GM21381 (cell line): Measurements from ENCODE around the gene GIGYF2.
"Not testable (repeated sequence)": the region's sequence is repeated elsewhere in the genome, so short reads cannot be mapped to it uniquely, and the experiment has no call there.

Source experiments
- ATAC-seq: cut with Tn5 transposase; IDR thresholded peaks from one replicate; pipeline ENCODE4 v1.9.1; 2021; ENCODE audit warnings: mild to moderate bottlenecking, moderate library complexity; ENCODE audit not compliant: unreplicated experiment

The GIGYF2 gene

DNA sequence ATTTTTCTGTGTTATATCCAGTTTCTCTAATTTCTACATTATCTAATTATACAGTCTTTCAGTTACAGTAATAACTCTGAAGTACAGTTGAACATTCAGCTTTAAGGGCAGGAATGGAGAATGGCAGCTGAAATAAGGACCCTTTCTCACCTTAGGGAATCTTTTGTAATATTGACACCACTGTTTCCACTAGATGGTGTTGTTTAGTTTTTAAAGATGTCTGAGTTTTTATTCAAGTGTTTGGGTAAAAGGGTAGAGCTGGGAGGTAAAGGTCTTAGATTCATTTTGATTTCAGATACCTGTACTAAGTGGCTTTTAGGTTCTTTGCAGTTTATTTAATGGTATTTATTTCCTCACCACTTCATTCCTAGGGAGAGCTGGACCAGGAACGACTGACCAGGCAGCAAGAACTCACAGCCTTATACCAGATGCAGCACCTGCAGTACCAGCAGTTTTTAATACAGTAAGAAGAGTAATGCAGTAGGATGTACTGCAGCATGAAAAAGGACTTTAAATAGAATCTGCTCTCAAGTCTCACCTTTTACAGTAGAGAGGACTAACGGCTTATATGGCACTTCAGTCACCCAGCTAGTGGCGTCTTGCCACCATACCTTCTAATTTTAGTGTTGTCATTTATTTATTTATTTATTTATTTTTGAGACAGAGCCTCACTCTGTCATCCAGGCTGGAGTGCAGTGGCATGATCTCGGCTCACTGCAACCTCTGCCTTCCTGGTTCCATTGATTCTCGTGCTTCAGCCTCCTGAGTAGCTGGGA, 112.4 kb downstream of the GIGYF2 start:
- ATAC-seq, result no peak

DNA sequence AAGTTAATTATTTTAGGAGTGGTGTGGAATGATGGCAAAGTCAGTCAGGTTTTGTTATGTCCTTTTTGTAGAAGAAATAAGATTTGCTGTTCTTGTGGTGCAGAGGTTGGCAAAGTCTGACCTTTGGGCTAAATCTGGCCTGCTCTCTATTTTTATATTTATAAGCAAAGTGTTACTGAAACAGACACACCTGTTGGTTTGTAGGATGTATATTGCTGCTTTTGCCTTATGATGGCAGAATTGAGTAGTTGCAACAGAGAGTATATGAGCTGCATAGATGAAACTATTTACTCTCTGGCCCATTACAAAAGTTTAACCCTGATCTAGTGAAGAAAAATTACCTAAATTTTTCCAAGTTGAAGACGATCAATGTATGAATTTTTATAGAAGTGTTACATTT, 113.3 kb downstream of the GIGYF2 start:
- ATAC-seq, result no peak

DNA sequence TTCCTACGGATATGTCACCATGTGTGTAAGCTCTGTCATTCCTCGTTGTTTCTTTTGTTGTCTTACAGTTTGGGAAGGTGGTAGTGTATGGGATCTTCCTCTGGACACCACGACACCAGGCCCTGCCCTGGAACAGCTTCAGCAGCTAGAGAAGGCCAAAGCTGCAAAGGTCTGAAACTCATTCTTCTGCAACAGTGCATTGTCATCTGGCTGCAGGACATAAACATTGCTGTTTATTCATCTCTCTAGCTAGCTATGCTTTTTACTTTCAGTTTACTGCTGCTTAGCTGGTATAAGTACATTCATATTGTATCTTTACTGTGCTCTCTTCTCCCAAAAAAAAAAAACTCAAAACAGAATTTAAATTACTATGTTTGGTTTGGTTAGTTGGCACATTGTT, 118.4 kb downstream of the GIGYF2 start:
- ATAC-seq, result no peak

DNA sequence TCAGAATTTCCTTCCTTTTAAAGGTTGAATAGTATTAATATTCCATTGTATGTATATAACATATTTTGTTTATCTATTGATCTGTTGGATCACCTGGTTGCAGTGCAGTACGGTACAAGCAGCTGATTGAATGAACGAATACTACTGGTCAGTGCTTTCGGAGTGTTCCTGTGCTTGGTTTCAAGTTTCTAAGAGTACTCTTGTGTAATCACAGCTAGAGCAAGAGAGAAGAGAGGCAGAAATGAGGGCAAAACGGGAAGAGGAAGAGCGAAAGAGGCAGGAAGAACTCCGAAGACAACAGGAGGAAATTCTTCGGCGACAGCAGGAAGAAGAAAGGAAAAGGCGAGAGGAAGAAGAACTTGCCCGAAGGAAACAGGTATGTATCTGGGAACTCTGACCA, 119.5 kb downstream of the GIGYF2 start:
- no peak for ATAC-seq

DNA sequence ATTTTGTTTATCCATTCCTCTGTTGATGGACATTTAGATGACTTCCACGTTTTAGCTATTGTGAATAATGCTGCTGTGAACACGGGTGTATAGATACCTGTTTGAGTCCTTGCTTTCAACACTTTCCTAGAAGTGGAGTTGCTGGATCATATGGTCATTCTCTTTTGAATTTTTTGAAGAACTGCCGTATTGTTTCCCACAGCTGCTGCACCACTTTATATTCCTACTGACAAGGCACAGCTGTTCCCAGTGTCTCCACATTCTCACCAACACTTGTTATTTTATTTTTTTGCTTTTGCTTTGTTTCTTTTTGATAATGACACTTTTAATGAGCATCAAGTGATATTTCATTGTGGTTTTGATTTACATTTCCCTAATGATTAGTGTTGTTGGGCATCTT, 120.6 kb downstream of the GIGYF2 start:
- no peak for ATAC-seq

DNA sequence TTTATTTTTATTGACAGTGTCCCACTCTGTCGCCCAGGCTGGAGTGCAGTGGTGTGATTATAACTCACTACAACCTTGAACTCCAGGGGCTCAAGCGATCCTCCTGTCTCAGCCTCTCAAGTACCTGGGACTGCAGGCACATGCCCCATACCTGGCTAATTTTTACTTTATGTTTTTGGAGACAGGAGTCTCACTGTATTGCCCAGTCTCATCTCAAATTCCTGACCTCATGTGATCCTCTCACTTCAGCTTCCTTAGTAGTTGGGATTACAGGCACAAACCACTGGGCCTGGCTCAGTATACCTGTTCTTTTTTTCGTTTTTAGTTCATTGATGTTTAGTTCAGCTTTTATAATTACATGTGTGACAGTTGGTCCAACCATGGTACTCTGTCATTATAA, 132.9 kb downstream of the GIGYF2 start:
- ATAC-seq, result no peak

DNA sequence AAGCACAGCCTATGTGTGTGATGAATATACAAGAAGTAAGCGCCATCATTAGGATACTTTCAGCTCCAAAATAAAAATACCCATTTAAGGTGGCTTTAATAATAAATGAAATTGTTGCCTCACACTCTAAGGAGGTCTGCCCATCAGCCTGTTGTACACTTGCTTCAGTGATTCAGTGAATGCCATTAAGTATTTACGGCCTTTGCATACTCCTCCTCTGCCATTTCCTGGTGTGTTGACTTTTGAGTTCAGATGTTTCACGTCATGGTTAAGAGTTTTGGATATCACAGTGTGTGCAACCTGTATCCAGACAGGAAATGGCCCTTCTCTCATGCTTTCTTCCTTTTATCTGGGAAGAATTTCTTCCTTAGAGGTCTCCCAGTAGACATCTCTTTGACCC, 134.4 kb downstream of the GIGYF2 start:
- no peak for ATAC-seq

DNA sequence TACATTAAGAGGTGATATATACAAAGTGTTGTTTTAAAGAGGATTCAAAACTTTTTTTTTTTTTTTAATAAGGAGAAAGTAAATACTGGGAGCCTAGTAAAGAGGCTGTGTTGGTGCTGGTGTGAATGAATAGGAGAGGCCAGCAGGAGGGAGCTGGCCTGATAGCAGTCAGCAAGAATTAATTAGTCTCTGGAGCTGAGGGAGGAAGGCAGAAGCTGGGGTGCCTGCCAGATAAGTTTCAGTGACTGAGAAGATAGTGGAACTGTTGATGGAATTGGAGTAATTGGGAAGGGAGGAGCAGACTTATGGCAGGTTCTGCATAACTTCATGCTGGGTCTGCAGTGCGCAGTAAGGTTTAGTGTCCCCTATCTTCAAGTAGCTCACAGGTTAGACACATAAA, 136.7 kb downstream of the GIGYF2 start:
- no peak for ATAC-seq

DNA sequence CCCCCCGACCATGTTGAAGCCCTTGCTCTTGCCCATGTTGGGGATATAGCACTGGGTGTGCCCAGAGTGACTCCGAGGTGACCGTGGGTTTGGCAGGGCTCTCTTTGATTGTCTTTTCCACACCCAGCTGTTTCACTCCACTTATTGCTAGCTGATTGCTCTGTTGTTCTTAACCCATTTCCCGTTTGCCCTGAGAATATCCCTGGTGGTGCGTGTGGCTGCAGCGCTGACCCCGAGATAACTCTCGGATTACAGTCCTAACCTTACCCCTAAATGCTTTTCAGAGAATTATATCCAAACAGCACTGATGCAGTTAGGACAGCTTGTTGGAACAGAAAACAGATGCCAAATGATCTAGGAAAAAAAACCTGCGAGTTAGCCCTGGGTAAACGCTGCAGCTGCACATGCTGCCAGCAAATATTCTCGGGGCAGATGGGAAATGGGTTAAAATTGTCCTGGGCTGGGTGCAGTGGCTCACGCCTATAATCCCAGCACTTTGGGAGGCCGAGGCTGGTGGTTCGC, 138.6 kb downstream of the GIGYF2 start:
- no peak for ATAC-seq

DNA sequence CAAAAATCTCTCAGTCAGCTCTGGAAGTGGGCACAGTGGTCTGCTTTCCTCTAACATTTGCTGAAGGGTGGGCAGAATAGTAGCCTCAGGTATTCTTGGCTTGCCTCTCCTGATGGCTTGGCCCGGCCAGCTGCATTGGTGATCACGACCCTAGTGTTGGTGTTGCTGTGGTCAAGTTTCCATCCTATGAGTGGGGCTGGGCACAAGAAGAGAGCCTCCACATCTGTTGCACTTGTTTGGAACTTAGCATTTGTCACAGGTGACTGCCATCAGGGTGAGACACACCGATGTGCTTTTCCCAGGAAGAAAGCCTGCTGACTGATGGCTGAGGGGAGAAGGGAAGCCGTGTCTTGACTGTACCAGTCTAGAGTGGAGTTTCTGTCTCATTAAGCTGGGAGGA, 139.8 kb downstream of the GIGYF2 start:
- no peak for ATAC-seq

DNA sequence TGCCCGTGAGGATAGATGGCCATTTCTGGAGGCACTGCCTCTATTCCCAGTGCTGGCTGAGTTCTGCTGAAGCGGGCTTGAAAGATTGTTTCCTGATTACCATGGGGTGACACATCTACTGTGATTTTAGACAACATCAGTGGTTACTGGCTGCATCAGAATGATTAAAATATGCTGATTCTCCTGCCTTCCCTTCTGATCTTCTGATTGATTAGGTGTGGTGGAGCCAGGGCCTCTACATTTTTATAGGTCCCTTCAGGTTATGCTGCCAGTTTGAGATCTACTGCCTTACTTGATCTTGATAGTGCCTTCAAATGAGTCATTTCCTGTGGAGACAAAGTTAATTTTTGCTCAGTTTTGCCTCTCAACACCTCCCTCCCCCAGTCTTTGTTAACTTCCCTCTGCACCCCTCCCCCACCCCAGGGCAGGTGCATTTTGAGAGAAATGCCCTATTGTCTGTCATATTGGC, 141.3 kb downstream of the GIGYF2 start:
- ATAC-seq, result no peak

DNA sequence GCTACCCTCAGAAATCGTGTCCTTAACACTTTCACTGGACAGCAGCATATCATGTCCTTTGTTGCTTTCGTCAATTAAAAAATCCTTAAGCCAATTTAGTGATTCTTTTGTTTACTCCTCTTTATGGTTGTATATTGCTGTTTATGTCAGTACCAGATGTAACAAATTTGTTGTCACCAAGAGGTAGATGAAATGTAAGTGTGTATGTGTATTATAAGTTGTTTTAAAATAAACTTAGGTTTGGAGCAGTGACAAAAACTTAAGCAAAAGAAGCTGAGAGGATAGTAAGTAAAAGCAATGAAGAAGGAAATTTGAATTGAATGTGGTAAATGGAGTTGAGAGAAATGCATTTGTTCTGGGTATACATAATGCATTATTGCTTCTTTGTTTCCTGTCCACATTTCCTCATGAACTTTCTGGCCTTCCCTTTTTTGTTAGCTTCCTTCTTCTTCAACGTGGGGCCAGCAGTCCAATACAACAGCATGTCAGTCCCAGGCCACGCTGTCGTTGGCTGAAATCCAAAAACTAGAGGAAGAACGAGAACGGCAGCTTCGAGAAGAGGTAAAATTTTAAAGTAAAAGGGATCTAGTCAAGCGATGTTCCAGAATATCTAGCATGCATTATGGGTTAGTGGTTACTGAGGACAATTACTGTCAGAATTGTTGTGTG, 142.4 kb downstream of the GIGYF2 start:
- ATAC-seq, result no peak

DNA sequence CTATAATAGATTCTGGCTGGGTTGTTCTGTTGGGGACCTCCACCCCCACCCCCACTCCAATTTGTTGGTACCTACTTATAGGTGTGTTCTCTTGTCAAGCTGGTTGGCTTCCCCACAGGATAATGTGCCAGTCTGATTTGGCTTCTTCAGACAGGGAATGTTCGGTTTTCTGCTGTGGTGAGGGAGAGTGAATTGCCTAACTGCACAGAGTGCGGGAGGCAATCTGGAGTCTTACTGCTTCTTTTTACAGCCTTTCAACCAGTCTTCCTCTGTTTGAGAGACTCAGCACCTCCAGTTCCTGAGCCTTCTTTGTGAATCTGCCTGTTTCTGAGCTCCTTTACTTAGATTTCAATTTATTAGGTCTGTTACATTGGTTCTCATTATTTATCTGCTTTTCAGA, 145.6 kb downstream of the GIGYF2 start:
- ATAC-seq, result no peak

DNA sequence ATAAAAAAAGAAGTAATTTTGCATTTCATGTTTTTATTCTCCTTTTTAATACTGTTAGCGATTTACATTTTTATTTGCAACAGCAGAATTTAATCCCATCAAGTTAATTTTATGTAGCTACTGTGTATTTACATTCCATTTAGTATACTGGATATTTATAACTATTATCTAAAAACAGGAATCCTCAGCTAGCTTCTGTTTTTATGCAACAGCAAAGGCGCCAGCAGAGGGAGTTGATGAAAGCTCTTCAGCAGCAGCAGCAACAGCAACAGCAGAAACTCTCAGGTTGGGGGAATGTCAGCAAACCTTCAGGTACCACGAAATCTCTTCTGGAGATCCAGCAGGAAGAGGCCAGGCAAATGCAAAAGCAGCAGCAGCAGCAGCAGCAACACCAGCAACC, 146.7 kb downstream of the GIGYF2 start:
- ATAC-seq, result no peak

DNA sequence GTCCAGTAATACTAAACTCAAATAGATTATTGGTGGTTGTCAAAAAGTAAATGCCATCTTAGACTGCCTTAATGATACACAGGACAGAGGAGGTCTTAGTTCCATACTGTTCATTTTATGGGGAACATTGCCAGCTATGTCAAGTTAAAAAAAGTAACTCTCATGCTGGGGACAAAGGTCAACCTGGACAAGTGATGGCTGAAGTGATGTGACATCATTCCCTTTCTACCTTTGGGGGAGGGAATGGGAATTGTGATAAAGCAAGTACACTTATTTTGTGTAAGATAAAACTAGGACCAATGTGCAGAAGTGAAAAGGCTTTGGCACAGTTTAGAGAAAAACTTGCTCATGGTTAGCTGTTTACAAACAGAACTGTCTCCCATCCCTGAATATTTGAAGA, 148.9 kb downstream of the GIGYF2 start:
- no peak for ATAC-seq

DNA sequence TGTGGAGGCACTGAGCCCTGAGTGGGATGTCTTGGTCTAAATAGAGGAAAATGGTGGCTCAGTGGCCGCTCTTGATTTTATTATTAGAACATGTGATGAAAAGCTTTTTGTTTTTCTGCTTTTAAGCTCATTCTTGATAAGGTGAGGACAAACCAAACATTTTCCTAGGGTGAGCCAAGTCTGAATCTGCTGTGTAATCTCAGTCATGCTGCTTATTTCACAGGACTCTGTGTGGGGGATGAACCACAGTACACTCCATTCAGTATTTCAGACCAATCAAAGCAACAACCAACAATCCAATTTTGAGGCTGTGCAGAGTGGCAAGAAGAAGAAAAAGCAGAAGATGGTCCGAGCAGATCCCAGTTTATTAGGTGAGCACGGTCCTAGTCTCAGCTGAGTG, 152.9 kb downstream of the GIGYF2 start:
- no peak for ATAC-seq

DNA sequence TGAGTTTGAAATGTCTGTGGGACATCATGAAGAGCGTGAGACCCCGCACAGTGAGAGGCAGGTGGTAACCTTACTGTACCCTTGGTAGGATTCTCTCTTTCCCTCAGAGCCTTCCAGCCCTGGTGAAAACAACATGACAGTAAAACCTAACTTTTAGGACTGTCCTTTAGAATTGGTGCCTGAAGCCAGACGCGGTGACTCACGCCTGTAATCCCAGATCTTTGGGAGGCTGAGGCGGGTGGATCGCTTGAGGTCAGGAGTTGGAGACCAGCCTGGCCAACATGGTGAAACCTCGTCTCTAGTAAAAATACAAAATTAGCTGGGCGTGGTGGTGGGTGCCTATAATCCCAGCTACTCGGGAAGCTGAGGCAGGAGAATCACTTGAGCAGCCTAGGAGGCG, 154.9 kb downstream of the GIGYF2 start:
- not testable (repeated sequence) for ATAC-seq

DNA sequence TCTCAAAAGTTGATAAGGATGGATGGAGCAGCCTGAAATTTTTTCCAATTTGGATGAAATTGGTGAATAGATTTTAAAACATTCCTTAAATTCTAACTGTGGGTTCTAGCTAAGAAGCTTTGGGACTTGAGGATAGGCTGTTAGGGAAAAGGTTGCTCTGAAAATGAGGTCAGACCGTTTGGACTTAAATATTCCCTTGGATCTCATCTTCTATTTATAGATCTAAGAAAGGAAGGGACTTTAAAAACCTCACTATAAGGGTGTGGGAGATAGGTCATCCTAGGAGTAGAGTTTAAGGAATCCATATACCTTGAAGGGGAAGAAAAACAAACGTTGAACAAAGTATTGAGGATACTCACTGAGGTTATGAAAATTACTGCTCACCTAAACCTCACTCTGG, 155.5 kb downstream of the GIGYF2 start:
- ATAC-seq, result no peak

DNA sequence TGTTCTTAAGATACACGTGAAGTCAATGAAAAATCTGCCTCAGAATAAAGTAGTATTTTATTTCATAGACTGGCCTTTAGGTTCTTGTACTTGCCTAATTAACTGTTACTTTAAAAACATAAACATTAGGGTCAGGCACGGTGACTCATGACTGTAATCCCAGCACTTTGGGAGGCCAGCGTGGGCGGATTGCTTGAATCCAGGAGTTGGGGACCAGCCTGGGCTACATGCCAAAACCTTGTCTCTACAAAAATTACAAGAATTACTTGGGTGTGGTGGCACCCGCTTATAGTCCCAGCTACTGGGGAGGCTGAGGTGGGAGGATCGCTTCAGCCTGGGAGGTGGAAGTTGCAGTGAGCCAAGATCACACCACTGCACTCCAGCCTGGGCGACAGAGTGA, 157.0 kb downstream of the GIGYF2 start:
- ATAC-seq, result no peak

DNA sequence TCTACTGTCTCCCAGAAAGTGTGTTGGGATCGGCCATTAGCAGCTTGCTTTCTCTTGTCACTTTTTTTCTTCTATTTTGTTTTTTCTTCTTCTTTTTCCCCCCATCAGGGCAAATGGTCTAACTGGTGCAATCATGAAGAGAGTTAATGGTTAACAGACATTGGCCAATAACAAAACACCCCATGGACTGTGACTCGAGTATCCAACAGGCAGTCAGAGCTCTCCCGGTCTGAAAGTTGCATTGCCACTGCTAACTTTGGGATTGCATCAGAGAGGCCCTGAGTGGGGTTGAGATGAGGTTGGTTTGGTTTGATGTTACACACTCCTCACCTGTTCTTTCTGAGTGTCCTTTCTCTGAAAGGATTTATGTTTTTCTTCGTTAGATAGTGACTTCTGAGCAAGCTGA, 160.0 kb downstream of the GIGYF2 start:
- ATAC-seq, result no peak

DNA sequence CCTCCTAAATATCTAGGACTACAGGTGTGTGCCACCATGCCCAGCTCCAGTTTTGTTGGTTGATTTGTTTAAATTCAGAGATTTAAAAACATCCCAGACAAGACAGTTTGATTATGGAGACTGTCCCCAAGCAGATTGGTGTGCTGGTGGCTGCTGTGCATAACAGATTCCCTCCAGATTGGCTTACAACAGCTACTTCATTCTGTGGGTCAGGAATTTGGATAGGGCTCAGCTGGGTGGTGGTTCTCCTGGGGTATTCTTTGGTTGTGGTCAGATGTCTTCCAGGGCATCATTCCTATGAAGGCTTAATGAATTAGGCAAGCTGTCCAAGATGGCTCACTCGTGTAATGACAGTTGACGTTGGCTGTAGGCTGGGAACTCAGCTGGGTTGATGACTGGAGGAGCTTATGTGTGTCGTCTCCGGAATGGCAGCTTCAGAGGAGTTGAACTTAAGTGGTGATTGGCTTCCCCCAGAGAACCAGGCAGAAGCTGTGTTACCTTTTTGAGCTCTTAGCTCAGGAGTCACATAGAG, 162.3 kb downstream of the GIGYF2 start:
- no peak for ATAC-seq

DNA sequence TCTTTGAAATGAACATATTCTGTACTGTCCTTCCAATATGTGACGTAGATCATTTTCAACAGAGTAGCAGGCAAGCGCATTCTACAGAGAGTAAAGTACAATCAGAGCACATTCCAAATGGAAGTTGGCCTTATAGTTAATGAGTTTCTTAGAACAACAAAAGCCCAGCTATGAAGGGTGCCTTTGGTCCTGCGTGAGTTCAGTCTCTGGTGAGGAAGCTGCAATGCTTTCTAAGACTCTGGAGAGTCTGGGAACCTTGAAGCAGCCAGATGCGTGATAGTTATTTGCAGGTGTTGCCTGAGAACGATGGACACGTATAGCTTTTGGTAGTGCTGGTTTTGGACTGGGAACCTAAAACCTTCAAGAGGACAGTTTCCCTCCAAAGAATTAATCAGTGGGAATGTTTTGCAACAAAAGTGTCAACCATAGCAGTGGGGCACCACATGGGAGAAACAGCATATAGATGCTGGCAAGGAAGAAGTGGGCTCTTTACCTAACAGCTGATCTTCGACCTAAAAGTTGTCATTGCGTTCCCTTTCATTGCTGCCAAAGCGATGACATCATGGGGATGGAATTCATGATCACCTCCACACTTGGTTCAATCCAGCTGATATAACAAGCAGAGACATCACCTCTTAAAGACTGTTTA, 163.6 kb downstream of the GIGYF2 start:
- no peak for ATAC-seq
